HEK293 (cell line): ENCODE measurements around the gene TMEM123.

Experiments
- CTCF ChIA-PET: fragments of 350-600 bp; formaldehyde crosslinking; extraction: SDS; loops from one replicate; lab custom pipeline; 2021; ENCODE audit warnings: antibody characterized with exemption; lab: Yijun Ruan, JAX
- POLR2A ChIA-PET: fragments of 300-600 bp; formaldehyde crosslinking; extraction: SDS; loops from one replicate; lab custom pipeline; 2020; ENCODE audit warnings: antibody characterized with exemption, inconsistent platforms; lab: Yijun Ruan, JAX
- H3K27ac ChIP-seq: fragments of 200-500 bp; sonication (Bioruptor generic); 2 replicates; pipeline ENCODE4 v1.5.1; 2014; ENCODE audit warnings: low read depth, low read length, control low read depth, inconsistent platforms; ENCODE audit errors: extremely low read depth
- H3K36me3 ChIP-seq, 2 experiments: fragments of 200-500 bp in 1 of 2; sonication (Bioruptor generic) in 1 of 2; 1 replicate in 1 of 2; 2 replicates in 1 of 2; pipeline ENCODE4 v1.5.1; 2014 to 2017; ENCODE audit warnings: inconsistent platforms in 2 of 2, low read length in 2 of 2; ENCODE audit not compliant: control insufficient read depth in 2 of 2, insufficient read depth in 1 of 2
- H3K4me1 ChIP-seq: fragments of 200-500 bp; sonication (Bioruptor generic); 2 replicates; pipeline ENCODE4 v1.5.1; 2014; ENCODE audit warnings: mild to moderate bottlenecking, low read length, inconsistent platforms; ENCODE audit not compliant: control insufficient read depth, insufficient read depth
- H3K4me3 ChIP-seq: 2 replicates; pipeline ENCODE4 v1.5.1; 2011; ENCODE audit warnings: low read depth, mild to moderate bottlenecking, control low read depth, low read length, moderate library complexity
- H3K9me3 ChIP-seq: fragments of 200-500 bp; sonication (Bioruptor generic); 2 replicates; pipeline ENCODE4 v1.5.1; 2014; ENCODE audit warnings: low read depth, low read length, inconsistent platforms; ENCODE audit not compliant: control insufficient read depth, insufficient read depth
- ELK4 ChIP-seq: IDR thresholded peaks from 2 replicates; pipeline ENCODE4 v1.6.1; 2011; ENCODE audit warnings: mild to moderate bottlenecking, low read depth, low read length, borderline replicate concordance
- OSR2 ChIP-seq: fragments of 450-650 bp; formaldehyde crosslinking; IDR thresholded peaks from 2 replicates; pipeline ENCODE4 v1.5.1; 2016; ENCODE audit warnings: missing biosample characterization, missing genetic modification characterization
- PATZ1 ChIP-seq: fragments of 450-650 bp; formaldehyde crosslinking; IDR thresholded peaks from 2 replicates; pipeline ENCODE4 v1.5.1; 2016; ENCODE audit warnings: missing biosample characterization, missing genetic modification characterization
- PRDM4 ChIP-seq: fragments of 450-650 bp; formaldehyde crosslinking; IDR thresholded peaks from 2 replicates; pipeline ENCODE4 v1.5.1; 2017; ENCODE audit warnings: missing biosample characterization, missing genetic modification characterization
- ZBTB26 ChIP-seq: fragments of 450-650 bp; formaldehyde crosslinking; optimal IDR thresholded peaks from 2 replicates; pipeline ENCODE3; 2016; ENCODE audit warnings: missing biosample characterization, mild to moderate bottlenecking, missing genetic modification characterization
- ZBTB48 ChIP-seq: fragments of 450-650 bp; formaldehyde crosslinking; IDR thresholded peaks from 2 replicates; pipeline ENCODE4 v1.5.1; 2016; ENCODE audit warnings: missing biosample characterization, missing genetic modification characterization
- ZFP37 ChIP-seq: fragments of 450-650 bp; formaldehyde crosslinking; IDR thresholded peaks from 2 replicates; pipeline ENCODE4 v1.5.1; 2016; ENCODE audit warnings: missing biosample characterization, missing genetic modification characterization
- ZNF133 ChIP-seq: fragments of 450-650 bp; formaldehyde crosslinking; IDR thresholded peaks from 2 replicates; pipeline ENCODE4 v1.5.1; 2016; ENCODE audit warnings: missing biosample characterization, missing genetic modification characterization
- ZNF26 ChIP-seq: fragments of 450-650 bp; formaldehyde crosslinking; IDR thresholded peaks from 2 replicates; pipeline ENCODE4 v1.5.1; 2016; ENCODE audit warnings: missing biosample characterization, missing genetic modification characterization
- ZNF549 ChIP-seq: fragments of 450-650 bp; IDR thresholded peaks from 2 replicates; pipeline ENCODE4 v1.5.1; 2018; ENCODE audit warnings: missing biosample characterization, missing genetic modification characterization, mild to moderate bottlenecking, inconsistent platforms, moderate library complexity
- ZNF692 ChIP-seq: fragments of 450-650 bp; formaldehyde crosslinking; IDR thresholded peaks from 2 replicates; pipeline ENCODE4 v1.5.1; 2016; ENCODE audit warnings: missing biosample characterization, missing genetic modification characterization
- ZXDB ChIP-seq: fragments of 450-650 bp; formaldehyde crosslinking; IDR thresholded peaks from 2 replicates; pipeline ENCODE4 v1.5.1; 2016; ENCODE audit warnings: missing biosample characterization, missing genetic modification characterization

Gene TMEM123

GRCh38 chr11:102472127-102472526, 19.6 kb upstream of the TMEM123 start (continued):
- no peak for TF ChIP-seq OSR2 (tag by site-specific recombination)

- no peaks in the 10 kb centered on the region for H3K4me1 ChIP-seq
- no peak overlapping the region for H3K27ac ChIP-seq
- H3K4me3 ChIP-seq: no peak overlapping the region
- CTCF ChIA-PET: interaction anchor here (0.6 to 1.2 kb wide), 2 partner anchors 10 to 96 kb away, joined by 3 read pairs; no protein-coding TSS in a partner anchor
- POLR2A ChIA-PET: no interaction called here
- H3K36me3 ChIP-seq: no peaks in the 10 kb centered on the region
- no peaks in the 10 kb centered on the region for H3K9me3 ChIP-seq
- TF ChIP-seq ZFP37 (tag by site-specific recombination): no peak
- no peak for TF ChIP-seq ZNF133
Measured at GRCh38 chr11:102471474-102471873, 18.9 kb upstream of the TMEM123 start.

- POLR2A ChIA-PET: no interaction called here
- no peaks in the 10 kb centered on the region for H3K4me1 ChIP-seq
- H3K27ac ChIP-seq: no peak overlapping the region
- no peaks in the 10 kb centered on the region for H3K9me3 ChIP-seq
- no peak overlapping the region for H3K4me3 ChIP-seq
- CTCF ChIA-PET: no interaction called here
- no peaks in the 10 kb centered on the region for H3K36me3 ChIP-seq
- no peak for TF ChIP-seq ZXDB (tag by site-specific recombination)
- TF ChIP-seq ELK4: no peak
- TF ChIP-seq ZNF26 (tag by site-specific recombination): no peak
- TF ChIP-seq ZNF692 (tag by site-specific recombination): no peak
- TF ChIP-seq ZBTB48: no peak
- no peak for TF ChIP-seq ZNF549 (tag by site-specific recombination)
- no peak for TF ChIP-seq PRDM4
- no peak for TF ChIP-seq ZBTB26 (tag by site-specific recombination)
- TF ChIP-seq PATZ1 (tag by site-specific recombination): no peak
Measured at GRCh38 chr11:102470251-102470650, 17.7 kb upstream of the TMEM123 start.
